Caco-2 (cell line): ENCODE results near the gene TOMM7. TPM values are rescaled to one million over a fixed set of nuclear protein-coding genes. Genes with fewer than 3 reads are reported as not detected.
A peak's percentile ranks its signal among the peaks of the same experiment; 100 is the strongest.
"Not testable (repeated sequence)": the region's sequence is repeated elsewhere in the genome, so short reads cannot be mapped to it uniquely, and the experiment has no call there.

Experiments used
- BruUV-seq: library from RNA; stranded (reverse); fragments of 400-500 nt; replicated peaks from 2 replicates; lab custom pipeline; 2021; lab: Mats Ljungman, UMichigan
- CTCF ChIA-PET: fragments of 300-600 bp; sonication (Branson Sonifier 250); formaldehyde crosslinking; loops from one replicate; lab custom pipeline; 2022; ENCODE audit warnings: antibody characterized with exemption; lab: Charles Lee
- POLR2A ChIA-PET: fragments of 300-600 bp; sonication (Branson Sonifier 250); formaldehyde crosslinking; loops from one replicate; lab custom pipeline; 2022; ENCODE audit warnings: antibody characterized with exemption; lab: Charles Lee
- DNase-seq, 2 experiments: peaks; one replicate each; pipeline versions ENCODE4 v3.0.0 to v3.0.0-alpha.2; 2020 to 2022
- H3K27me3 ChIP-seq: replicated peaks from 2 replicates; pipeline ENCODE4 v1.6.0; 2011; ENCODE audit warnings: low read length; ENCODE audit not compliant: control insufficient read depth, insufficient read depth
- H3K36me3 ChIP-seq: 2 replicates; pipeline ENCODE4 v1.5.1; 2011; ENCODE audit warnings: low read length; ENCODE audit not compliant: control insufficient read depth, insufficient read depth
- H3K4me1 ChIP-seq: fragments of 250-450 bp; sonication (Bioruptor Pico); 2 replicates; pipeline ENCODE4 v1.5.1; 2020; ENCODE audit warnings: mild to moderate bottlenecking
- H3K4me3 ChIP-seq: 2 replicates; pipeline ENCODE4 v1.5.1; 2011; ENCODE audit warnings: low read depth, mild to moderate bottlenecking, control low read depth, low read length
- H3K9me3 ChIP-seq: fragments of 250-450 bp; sonication (Bioruptor Pico); 2 replicates; pipeline ENCODE4 v1.5.1; 2020; ENCODE audit warnings: mild to moderate bottlenecking, moderate library complexity
- H3K27ac Mint-ChIP-seq: one replicate; pipeline ENCODE4 v1.8.0; 2022; ENCODE audit warnings: mixed read lengths; ENCODE audit not compliant: unreplicated experiment
- H3K27me3 Mint-ChIP-seq: one replicate; pipeline ENCODE4 v1.8.0; 2022; ENCODE audit warnings: mixed read lengths; ENCODE audit not compliant: insufficient read depth, unreplicated experiment
- H3K36me3 Mint-ChIP-seq: one replicate; pipeline ENCODE4 v1.8.0; 2022; ENCODE audit warnings: mild to moderate bottlenecking, mixed read lengths; ENCODE audit not compliant: insufficient read depth, unreplicated experiment
- H3K4me1 Mint-ChIP-seq: one replicate; pipeline ENCODE4 v1.8.0; 2022; ENCODE audit warnings: low read depth, mixed read lengths; ENCODE audit not compliant: unreplicated experiment
- H3K4me3 Mint-ChIP-seq: one replicate; pipeline ENCODE4 v1.8.0; 2022; ENCODE audit warnings: mild to moderate bottlenecking, moderate library complexity, mixed read lengths; ENCODE audit not compliant: unreplicated experiment
- H3K9me3 Mint-ChIP-seq: one replicate; pipeline ENCODE4 v1.8.0; 2022; ENCODE audit warnings: mixed read lengths; ENCODE audit not compliant: unreplicated experiment
- CTCF ChIP-seq, 2 experiments: fragments of 200-600 bp in 1 of 2; IDR thresholded peaks; 1 replicate in 1 of 2; 2 replicates in 1 of 2; pipeline versions ENCODE4 v1.5.1 to v1.8.0; 2011 to 2022; ENCODE audit warnings: antibody characterized with exemption in 1 of 2, control low read depth in 1 of 2, inconsistent platforms in 1 of 2, low read depth in 1 of 2, low read length in 1 of 2, mild to moderate bottlenecking in 1 of 2, moderate library complexity in 1 of 2; ENCODE audit not compliant: insufficient read depth in 1 of 2, severe bottlenecking in 1 of 2, unreplicated experiment in 1 of 2
- intact Hi-C: fragments of 100-400 bp; cut with micrococcal nuclease; formaldehyde crosslinking; loops from one replicate; pipeline ENCODE4 v1.10.0; 2022; ENCODE audit not compliant: unreplicated experiment
- total RNA-seq: library from RNA; stranded (reverse); gene quantifications from 2 replicates; pipeline ENCODE4 v1.2.3, GENCODE V29; 2022

TOMM7 gene
- total RNA-seq, 1 experiment from 2014 or later = 220 TPM

GRCh38 chr7:22808140-22808539 is 14.5 kb downstream of the TOMM7 start:
- no peak for TF ChIP-seq CTCF (IDR thresholded peaks at IDR 0.05; ENCODE audit: insufficient read depth in 1 of 2, low read depth in 1 of 2, low read length in 1 of 2, severe bottlenecking in 1 of 2, unreplicated experiment in 1 of 2)
- POLR2A ChIA-PET = no interaction called here
- H3K27ac Mint-ChIP-seq = no peak overlapping the region
- H3K27me3 Mint-ChIP-seq = no peaks in the 10 kb centered on the region
- Histone ChIP-seq H3K27me3 (no peaks in the 10 kb centered on the region), H3K4me3 (no peak overlapping the region), H3K36me3 (no peaks in the 10 kb centered on the region), H3K9me3 (no peaks in the 10 kb centered on the region), H3K4me1 (peaks cover 24% of the 10 kb centered on the region)
- intact Hi-C loops = no loop called here
- CTCF ChIA-PET = no interaction called here
- H3K4me1 Mint-ChIP-seq = peaks cover 32% of the 10 kb centered on the region
- no peaks in the 10 kb centered on the region for H3K9me3 Mint-ChIP-seq
- peaks cover 23% of the 10 kb centered on the region for H3K36me3 Mint-ChIP-seq
- no TSS peak for BruUV-seq
- no peak for DNase-seq
- H3K4me3 Mint-ChIP-seq = no peak overlapping the region

GRCh38 chr7:22806752-22807151 is 15.9 kb downstream of the TOMM7 start:
- no peaks in the 10 kb centered on the region for H3K27me3 ChIP-seq
- H3K4me1 ChIP-seq = peaks cover 28% of the 10 kb centered on the region
- Mint-ChIP-seq H3K27ac (peak overlapping the region; percentile 20), H3K4me3 (no peak overlapping the region), H3K9me3 (no peaks in the 10 kb centered on the region), H3K4me1 (peaks cover 32% of the 10 kb centered on the region), H3K36me3 (peaks cover 10% of the 10 kb centered on the region), H3K27me3 (no peaks in the 10 kb centered on the region)
- POLR2A ChIA-PET = no interaction called here
- no peak for TF ChIP-seq CTCF (IDR thresholded peaks at IDR 0.05; ENCODE audit: insufficient read depth in 1 of 2, low read depth in 1 of 2, low read length in 1 of 2, severe bottlenecking in 1 of 2, unreplicated experiment in 1 of 2)
- no peak for DNase-seq
- H3K36me3 ChIP-seq = no peaks in the 10 kb centered on the region
- H3K4me3 ChIP-seq = no peak overlapping the region
- no peaks in the 10 kb centered on the region for H3K9me3 ChIP-seq
- intact Hi-C loops = loop anchor here (1.0 kb wide), 1 partner anchor 20 kb away; no protein-coding TSS in a partner anchor
- CTCF ChIA-PET = interaction anchor here (1.5 to 1.8 kb wide), 2 partner anchors 20 to 24 kb away, joined by 5 read pairs; no protein-coding TSS in a partner anchor
- no TSS peak for BruUV-seq

- Mint-ChIP-seq H3K9me3 (no peaks in the 10 kb centered on the region), H3K4me1 (peaks cover 32% of the 10 kb centered on the region), H3K27me3 (no peaks in the 10 kb centered on the region), H3K36me3 (no peaks in the 10 kb centered on the region), H3K4me3 (no peak overlapping the region), H3K27ac (peak overlapping the region; percentile 55)
- H3K9me3 ChIP-seq = no peaks in the 10 kb centered on the region
- H3K4me1 ChIP-seq = peaks cover 28% of the 10 kb centered on the region
- intact Hi-C loops = no loop called here
- POLR2A ChIA-PET = no interaction called here
- CTCF ChIA-PET = interaction anchor here (1.8 kb wide), 1 partner anchor 23 kb away, joined by 5 read pairs; no protein-coding TSS in a partner anchor
- H3K4me3 ChIP-seq = no peak overlapping the region
- no peaks in the 10 kb centered on the region for H3K36me3 ChIP-seq
- no peak for DNase-seq
- BruUV-seq = no TSS peak
- TF ChIP-seq CTCF (IDR thresholded peaks at IDR 0.05; ENCODE audit: insufficient read depth in 1 of 2, low read depth in 1 of 2, low read length in 1 of 2, severe bottlenecking in 1 of 2, unreplicated experiment in 1 of 2) = no peak
- H3K27me3 ChIP-seq = no peaks in the 10 kb centered on the region
Observed at GRCh38 chr7:22805227-22805626, 17.4 kb downstream of the TOMM7 start.

- CTCF ChIA-PET = interaction anchor here (0.9 kb wide), 1 partner anchor 252 kb away, joined by 3 read pairs; no protein-coding TSS in a partner anchor
- BruUV-seq, H3K27ac Mint-ChIP-seq, H3K36me3 Mint-ChIP-seq, H3K9me3 ChIP-seq, H3K4me3 ChIP-seq, POLR2A ChIA-PET, H3K4me3 Mint-ChIP-seq, intact Hi-C loops, H3K36me3 ChIP-seq, H3K27me3 Mint-ChIP-seq, H3K9me3 Mint-ChIP-seq, DNase-seq, H3K27me3 ChIP-seq: not testable (repeated sequence)
- peaks cover 26% of the 10 kb centered on the region for H3K4me1 Mint-ChIP-seq
- H3K4me1 ChIP-seq = peaks cover 28% of the 10 kb centered on the region
Observed at GRCh38 chr7:22802831-22803230, 19.8 kb downstream of the TOMM7 start.
